GM19099 (cell line): ENCODE data around the gene KIF23.

Experiments used
- POLR2A ChIP-seq: IDR thresholded peaks from 3 replicates; pipeline ENCODE4 v1.6.1; 2011; ENCODE audit warnings: low read depth; ENCODE audit not compliant: insufficient read length; ENCODE audit errors: extremely low read depth

Gene KIF23

DNA sequence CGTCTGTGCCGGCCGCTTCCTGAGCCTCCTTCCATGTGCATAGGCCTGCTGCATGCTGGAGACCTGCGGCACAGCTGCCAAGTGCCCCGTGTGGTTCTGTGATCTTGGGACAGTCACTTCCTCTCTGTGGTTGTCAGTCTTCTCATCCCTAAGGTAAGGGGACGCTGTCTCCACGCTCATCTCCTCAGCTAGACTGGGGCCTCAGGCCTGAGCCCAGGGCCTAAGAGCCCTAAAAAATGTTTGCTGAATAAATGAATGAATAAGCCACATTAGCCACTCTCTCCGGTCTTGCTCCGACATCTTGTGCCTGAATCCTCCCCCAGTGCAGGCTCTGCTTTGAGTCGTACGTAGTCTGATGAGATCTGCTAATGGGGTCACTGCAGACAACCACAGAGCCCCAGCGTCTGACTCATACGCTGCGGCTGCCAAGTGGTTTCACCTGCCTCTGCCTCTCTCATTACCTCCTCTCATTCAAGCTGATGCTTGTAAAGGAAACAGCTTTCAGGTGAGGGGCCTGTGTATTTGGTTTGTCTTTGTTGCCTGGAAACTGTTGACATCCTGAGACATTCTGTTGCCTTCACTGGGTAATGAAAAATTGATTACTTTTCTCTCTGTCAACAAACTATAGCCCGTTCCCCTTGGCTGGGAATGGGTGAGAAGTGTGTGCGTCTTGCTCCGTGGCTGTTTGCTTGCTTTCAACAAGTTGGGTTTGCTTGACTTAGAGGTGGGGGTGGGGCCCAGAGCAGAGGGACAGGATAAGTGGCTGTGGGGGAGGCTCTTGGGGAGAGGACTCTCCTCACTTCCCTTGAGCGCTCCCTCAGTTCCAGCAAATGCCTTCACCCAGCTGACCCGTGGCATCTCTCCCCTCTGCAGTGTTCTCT lies 54.3 kb downstream of the KIF23 start:
- TF ChIP-seq POLR2A: no peak

DNA sequence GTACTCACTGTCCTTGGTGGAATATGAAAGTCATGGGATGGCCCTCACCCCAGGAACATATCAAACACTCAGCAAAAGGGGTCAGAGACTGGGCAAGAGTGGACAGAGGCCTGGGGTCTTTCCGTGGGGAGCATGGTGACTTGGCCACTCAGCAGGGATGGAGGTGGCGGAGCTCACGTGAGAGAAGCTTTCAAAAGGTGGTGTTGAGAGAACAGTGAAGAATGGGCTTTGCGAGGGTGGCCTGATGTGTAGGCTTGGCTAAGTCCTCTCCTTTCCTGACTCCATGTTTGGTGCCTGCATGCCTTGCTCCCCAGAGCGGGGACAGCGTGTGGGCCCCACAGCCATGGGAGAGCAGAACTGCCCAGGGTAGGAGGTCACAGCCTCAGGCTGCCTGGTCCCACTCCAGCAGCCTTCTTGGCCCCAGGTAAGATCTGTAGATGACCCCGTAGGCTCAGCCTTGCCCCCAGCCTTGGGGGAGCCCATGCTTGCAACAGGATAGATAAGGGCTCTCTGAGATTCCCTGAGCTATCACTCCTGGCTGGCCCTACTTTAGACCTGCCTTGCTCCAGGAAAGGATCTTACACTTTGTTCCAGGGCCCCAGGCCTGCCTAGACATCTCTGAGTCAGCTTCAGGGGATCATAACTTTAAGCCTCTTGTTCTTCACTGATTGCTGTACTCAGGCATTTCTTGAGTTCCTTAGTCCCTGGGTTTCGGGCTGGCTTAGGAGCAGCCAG lies 55.5 kb downstream of the KIF23 start:
- TF ChIP-seq POLR2A: no peak

DNA sequence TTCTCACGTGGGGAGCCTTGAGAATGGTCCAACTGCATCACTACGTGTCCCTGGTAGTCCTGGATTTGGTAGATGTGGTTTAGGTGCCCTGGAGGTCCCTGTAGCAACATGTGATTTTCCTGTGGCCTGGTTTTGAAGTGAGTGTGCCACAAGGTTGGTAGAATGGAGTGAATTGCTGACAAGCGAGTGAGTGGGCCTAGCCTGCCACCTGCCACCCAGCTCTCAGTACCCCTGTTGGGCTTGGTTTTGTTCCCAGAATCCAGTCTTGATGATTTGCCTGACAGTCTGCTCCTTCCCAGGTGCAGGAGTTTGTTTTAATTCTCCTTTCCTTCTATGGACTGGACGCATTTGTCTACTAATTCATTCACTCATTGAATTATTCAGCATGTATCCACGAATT lies 57.9 kb downstream of the KIF23 start:
- TF ChIP-seq POLR2A: no peak

DNA sequence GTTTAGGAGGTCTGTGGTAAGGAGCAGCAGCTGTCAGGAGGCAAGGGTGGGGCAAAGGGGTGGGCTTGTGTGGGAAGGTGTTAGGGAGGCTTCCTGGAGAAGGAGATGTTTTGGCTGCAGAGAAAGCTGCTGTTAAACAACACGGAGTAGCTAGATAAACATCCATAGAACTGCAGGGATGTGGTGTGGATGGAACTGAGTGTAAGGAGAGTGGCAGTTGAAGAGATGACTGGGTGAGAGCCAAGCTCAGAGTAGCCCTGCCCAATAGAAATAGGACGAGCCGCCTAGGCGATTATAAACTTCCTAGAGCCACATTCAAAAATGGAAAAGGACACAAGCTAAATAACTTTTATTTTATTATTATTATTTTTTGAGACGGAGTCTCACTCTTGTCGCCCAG lies 58.4 kb downstream of the KIF23 start:
- TF ChIP-seq POLR2A: no peak

DNA sequence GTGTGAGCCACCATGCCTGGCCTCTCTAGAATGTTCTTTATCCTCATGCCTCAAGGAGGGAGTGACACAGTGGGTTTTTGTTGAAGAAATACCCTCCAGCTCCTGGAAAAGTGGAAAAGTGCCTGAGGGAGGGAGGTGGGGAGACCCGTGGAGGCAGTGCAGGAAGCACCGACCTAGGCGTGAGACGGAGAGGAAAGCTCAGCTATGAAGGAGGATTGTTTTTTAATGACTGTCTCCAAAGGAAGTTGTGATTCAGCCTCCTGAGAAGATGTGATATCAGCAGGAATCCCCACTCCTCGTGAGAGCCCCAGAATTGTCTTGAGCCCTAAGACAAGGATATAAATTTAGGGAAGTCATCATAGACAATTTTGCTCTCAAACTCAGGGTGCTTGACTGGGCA lies 60.1 kb downstream of the KIF23 start:
- no peak for TF ChIP-seq POLR2A

DNA sequence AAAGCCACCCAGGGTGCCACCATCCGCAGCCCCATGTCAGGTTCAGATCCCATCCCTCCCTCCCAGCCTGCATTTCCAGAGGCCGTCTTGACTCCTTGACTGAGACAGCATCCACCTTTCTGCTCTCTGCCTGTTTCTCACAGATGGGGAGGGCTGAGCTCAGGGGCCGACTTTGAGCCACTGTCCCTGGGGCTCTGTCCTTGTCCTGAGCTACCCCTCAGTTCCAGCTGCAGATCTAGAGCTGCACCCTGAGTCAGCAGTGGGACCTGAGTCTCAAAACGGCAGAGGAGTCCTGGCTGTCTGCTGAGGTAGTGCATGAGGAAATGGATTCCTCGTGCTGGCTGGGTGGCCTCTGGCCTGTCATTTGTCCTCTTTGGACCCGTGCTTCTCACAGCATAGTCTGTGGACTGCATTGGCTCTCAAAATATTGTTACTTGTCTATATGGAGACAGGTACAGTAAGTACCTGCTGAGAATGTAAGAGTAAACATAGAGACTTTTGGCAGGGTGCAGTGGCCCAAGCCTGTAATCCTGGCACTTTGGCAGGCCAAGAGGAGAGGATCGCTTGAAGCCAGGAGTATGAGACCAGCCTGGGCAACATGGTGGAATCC lies 60.8 kb downstream of the KIF23 start:
- no peak for TF ChIP-seq POLR2A

DNA sequence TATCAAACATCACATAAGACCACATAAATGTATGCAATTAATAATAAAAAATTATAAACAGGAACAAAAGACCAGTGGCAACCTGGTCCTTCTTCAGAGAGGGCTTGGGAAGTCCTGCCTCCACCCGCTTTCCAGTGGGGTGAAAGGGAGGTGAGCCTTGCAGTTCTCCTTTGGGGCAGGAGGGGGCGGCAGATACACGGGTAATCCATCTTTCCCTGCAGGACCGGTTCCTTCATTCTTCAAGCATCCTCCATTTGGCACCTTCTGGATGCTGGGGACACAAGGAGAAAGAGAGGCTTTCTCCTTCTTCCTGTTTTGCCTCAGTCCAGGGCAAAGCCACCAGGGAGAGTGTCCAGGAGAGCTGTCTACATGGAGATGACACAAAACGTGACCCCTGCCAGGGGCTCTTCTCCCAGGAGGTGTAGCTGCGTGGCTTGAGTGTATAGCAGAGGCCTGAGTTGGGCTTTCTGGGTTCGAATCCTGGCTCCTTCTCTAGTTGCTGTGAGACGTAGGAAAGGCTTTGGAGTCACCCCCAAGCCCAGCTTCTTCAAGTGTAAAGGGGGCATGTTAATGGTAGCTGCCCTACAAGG lies 61.7 kb downstream of the KIF23 start:
- TF ChIP-seq POLR2A: no peak

DNA sequence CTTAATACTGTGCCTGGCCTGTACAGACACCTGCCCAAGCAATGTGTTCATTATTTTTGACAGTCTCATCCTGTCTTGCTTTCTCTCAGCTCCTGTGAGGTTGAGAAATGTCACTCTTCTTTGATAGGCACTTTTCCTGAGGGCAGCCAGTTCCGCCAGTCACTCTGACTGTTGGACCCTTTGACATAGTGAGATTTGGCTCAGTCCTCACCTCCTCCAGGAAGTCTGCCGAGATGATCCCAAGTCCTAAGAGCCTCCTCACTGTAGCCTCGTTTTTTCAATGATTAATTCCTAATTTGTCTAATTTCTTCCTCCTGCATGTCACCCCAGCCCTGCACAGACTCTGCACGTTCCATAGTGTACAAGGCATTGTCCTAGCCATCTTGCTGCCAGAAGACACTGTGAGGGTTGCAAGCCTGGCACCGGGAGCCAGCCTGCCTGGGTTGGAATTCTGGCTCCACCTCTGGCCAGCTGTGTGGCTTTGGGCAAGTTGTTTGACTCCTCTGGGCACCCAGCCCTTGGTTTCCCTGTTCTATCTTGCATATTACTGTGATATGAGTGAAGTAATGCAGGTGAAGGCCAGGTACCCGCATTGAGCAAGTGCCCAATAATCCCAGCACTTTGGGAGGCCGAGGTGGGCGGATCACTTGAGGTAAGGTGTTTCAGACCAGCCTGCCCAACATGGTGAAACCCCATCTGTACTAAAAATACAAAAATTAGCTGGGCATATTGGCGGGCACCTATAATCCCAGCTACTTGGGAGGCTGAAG lies 62.7 kb downstream of the KIF23 start:
- no peak for TF ChIP-seq POLR2A

DNA sequence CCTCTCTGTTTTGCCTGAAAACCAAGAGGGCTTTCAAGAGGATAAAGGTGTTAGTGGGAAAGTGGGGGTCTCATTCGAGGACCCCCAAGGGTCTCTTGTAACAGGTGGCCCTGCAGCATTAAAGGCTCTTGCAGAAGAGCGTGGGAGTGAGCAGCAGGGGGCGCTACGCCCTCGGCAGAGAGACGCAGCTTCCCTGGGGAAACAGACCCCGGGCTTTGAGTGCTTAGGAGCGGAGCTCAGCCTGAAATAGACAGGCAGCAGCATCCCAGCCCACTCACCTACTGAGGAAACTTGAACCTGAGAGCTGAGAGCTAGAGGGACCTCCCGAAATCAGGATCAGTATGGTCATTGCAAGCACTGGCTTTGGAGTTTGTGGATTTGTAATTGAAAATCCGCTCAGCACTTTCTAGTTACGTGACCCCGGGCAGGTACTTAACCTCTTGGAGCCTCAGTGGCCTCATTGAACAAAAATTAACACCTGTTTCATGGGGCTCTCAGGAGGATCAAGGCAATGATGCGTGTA lies 64.2 kb downstream of the KIF23 start:
- TF ChIP-seq POLR2A: no peak

DNA sequence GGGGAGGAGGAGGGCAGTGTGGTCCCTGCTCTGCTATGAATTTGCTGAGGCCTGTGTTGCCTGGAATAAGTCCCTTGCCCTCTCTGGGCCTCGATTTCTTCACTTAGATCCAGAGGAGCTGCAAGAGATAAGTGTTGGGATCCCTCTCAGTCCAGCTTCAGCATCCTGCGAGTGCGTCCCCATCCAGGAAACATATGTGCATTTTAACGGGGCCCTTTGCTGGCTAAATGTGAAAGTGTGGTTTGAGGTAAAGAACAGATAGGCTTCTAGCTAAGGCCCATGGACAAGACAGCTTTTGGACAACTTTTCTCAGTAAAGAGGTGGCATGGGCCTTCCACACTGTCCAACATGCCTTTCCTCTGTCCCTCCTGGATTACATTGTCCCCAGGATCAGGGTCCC lies 64.9 kb downstream of the KIF23 start:
- TF ChIP-seq POLR2A: no peak

DNA sequence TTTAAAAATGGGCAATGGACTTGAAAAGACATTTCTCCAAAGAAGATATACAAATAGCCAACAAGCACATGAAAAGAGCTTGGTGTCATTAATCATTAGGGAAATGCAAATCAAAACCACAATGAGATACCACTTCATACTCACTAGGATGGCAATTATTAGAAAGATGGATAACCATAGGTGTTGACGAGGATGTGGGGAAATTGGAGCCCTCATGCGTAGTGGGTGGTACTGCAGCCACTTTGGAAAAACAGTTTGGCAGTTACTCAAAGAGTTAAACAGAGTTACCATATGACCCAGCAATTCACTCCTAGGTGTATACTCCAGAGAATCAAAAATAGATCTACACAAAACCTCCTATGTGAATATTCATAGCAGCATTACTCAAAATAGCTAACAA lies 65.8 kb downstream of the KIF23 start:
- TF ChIP-seq POLR2A: no peak

DNA sequence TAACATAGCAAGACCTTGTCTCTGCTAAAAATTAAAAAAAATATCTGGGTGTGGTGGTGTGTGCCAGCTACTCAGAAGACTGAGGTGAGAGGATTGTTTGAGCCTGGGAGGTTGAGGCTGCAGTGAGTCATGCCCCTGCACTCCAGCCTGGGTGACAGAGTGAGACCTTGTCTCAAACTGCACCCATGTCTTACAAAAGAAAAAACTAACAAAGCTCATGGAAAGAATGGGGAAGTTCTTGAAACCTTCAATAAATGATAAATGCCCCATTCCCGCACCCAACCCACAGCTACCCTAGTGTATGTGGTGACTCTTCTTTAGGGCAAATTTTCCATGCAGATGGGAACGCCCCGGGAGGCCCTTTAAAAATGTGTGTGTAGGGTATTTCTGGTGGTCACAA lies 66.8 kb downstream of the KIF23 start:
- no peak for TF ChIP-seq POLR2A

DNA sequence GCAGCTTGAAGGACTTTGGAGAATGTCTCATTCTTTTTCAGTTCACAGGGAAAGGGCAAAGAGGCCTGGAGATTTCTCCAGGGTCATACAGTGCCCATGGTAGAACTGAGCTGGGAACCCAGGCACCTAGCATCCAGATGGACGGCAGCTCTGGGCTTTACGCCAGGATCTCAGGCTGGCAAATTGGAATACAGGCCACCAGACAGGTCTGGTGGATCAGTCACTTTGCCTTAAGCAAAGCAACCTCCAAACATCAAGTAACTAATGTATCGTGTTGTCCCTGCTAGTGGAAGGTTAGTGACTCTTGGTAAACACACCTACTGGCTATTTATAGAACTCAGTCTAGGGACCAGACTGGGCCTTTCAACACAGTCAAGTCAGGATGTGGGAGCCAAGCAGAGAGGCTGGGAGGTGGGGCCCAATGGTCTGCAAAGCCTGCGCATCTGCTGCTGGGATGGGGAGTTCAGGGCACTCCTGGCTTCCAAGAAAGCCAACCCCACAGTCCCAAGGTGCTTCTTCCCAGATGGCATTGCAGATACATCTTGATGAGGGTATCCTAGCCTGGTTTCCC lies 68.6 kb downstream of the KIF23 start:
- no peak for TF ChIP-seq POLR2A

DNA sequence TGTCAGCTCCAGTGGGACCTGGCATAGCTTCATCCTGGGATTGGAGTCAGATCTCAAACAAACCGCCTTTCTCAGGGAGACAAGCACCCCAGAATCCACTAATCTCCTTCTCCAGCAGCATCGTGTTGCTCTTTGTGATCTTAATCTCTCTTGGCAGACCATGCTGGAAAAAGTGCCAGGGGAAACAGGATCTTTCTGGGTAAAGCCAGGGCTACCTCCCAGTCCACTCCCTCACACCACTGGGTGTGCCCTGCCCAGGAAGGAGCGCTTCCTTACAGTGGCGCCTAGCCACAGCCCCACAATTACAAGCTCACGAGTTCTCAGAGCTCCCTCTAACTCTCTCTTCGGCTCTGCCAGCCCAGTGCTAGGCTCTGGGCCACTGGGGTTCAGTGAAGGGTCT lies 70.7 kb downstream of the KIF23 start:
- no peak for TF ChIP-seq POLR2A
